ENCODE data around the gene WFIKKN1.

GRCh38 chr16:583470-583814 is 47.3 kb upstream of the WFIKKN1 start:
- TF ChIP-seq, protein P1, sequence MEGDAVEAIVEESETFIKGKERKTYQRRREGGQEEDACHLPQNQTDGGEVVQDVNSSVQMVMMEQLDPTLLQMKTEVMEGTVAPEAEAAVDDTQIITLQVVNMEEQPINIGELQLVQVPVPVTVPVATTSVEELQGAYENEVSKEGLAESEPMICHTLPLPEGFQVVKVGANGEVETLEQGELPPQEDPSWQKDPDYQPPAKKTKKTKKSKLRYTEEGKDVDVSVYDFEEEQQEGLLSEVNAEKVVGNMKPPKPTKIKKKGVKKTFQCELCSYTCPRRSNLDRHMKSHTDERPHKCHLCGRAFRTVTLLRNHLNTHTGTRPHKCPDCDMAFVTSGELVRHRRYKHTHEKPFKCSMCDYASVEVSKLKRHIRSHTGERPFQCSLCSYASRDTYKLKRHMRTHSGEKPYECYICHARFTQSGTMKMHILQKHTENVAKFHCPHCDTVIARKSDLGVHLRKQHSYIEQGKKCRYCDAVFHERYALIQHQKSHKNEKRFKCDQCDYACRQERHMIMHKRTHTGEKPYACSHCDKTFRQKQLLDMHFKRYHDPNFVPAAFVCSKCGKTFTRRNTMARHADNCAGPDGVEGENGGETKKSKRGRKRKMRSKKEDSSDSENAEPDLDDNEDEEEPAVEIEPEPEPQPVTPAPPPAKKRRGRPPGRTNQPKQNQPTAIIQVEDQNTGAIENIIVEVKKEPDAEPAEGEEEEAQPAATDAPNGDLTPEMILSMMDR (conservative IDR thresholded peaks at IDR 0.05; ENCODE audit: low read length): no peak
- TF ChIP-seq EZH2phosphoT487 (IDR thresholded peaks at IDR 0.05; ENCODE audit: borderline replicate concordance, low read depth, low read length): no peak
